HG03097 (cell line): ENCODE results near the gene ROGDI.

ENCODE experiments used
- ATAC-seq: cut with Tn5 transposase; IDR thresholded peaks from one replicate; pipeline ENCODE4 v1.9.1; 2021; ENCODE audit not compliant: unreplicated experiment, low FRiP score

Gene ROGDI

DNA sequence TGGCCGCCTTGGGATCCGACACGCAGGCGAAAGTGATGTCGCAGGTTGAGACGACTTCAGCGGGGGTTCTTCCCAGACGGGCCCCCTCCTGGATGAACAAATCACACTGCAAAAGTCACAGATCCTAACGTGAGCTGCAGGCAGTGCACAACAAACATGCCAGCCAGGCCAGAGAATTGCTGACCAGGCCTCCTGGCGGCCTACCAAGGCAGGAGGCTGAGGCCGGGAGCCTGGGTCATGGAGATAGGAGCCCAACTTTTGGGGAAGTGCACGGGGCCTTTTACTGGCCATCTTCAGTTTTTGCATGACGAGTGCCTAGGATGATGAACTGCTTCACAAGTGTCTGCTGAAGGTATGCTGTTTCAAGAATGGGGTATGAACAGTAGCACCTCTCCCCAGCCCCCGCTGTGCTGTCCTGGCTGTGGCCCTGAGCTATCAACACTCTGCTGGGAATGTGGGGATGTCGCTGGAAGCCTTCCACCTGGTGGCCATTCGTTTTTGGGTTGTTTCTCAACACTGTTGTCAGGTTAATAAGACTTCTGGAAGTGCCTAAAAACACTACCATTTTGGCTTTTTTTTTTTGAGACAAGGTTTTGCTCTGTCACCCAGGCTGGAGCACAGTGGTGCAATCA is 12.2 kb upstream of the ROGDI start:
- ATAC-seq = no peak

DNA sequence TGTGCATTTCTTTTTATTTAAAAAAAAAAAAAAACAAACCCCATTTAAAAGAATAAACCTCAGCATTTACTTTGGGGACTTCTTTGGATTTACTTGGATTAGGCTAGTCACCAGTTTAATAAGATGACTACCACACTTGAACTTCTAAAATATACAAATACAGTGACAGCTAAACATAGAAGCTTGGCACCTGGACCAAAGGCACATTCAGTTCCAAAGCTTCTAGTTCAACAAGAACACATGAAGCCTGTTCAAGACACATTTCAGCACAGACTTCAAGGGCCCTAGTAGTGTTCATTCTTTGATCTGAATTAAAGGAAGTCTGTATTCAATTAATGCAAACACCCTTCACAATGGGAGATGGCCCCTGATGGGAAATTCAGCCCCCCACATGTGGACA is 11.6 kb upstream of the ROGDI start:
- no peak for ATAC-seq

DNA sequence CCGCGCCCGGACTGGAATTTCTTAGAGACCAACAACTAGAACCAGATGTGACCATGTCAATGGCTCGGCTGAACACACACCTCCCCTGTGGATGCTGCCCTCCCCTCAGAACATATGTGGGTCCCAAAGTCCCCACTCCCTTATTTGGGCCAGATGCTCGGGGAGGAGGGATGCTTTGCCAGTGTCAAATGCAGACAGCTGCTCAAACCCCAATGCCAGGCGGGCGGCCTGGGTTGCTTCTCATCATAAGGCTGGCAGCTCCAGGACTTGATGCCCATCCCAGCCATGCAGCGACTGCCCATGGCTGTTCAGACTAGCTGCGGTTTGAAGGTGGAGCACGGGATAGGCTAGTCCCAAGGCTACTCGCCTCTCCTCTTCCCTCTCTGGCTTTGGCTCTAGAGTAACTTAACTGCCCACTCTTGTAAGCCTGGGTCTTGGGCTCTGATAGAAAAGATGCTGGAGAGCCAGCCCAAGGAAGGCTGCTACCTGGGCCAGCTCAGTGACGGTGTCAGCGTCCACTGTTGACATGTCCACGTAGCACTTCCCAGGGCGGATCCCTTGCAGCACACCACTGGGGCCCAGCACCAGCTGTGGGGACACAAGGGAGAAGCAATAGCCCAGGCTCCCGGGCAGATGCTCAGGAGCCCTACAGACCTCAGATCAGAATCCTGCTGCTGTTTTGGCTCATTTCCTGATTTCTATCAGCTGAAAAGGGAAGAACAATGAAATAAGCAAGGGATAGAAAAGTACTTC is 11.0 kb upstream of the ROGDI start:
- ATAC-seq = no peak

DNA sequence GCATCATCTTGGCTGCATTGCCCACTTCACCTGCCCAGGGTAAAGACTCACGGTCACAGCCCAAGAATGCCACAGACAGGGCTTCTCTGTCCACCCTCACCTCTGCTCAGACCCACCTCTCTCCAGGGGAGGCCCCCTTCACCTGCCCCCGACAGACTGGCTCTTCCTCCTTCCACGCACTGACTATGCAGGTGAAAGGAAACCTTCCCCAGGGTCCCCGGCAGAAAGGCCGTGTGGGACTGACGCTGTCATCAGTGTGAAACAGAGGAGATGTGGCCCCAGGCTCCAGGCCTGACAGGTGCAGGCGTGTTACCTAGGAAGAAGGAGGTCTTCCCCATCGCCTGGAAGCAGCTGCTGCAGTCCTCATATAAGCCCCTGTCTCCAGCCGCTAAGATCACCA is 9.3 kb upstream of the ROGDI start:
- ATAC-seq = no peak

DNA sequence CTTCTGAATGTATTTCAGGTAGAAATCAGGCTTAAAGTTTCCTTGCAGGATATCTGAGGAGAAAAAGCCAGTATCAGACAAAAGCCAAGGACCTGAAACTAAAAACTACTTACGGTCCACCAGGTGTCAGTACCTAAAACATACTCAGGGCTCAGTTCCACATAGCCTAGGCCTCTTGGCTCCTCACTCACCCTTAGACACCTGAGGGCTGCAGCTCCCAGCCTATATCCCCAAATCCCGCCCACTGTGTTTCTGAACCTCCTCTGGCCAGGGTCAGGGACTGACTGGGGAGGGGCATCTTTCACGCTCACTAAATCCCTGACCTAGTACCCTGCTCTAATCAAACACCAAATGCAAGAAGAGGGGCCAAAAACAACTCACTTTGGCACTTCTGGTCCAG is 8.8 kb upstream of the ROGDI start:
- no peak for ATAC-seq

DNA sequence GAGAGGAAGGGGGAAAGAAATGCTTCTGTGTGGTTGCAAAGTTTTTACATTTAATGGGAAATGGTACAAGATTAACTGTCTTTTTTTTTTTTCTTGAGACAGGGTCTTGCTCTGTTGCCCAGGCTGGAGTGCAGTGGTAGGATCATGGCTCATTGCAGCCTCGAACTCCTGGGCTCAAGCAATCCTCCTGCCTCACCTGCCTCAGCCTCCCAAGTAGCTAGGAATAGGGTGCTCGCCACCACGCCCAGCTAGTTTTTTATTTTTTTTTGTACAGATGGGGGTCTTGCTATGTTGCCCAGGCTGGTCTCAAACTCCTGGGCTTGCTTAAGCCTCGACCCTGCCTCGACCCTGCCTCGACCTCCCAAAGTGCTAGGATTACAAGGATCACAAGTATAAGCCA is 3.8 kb upstream of the ROGDI start:
- no peak for ATAC-seq

DNA sequence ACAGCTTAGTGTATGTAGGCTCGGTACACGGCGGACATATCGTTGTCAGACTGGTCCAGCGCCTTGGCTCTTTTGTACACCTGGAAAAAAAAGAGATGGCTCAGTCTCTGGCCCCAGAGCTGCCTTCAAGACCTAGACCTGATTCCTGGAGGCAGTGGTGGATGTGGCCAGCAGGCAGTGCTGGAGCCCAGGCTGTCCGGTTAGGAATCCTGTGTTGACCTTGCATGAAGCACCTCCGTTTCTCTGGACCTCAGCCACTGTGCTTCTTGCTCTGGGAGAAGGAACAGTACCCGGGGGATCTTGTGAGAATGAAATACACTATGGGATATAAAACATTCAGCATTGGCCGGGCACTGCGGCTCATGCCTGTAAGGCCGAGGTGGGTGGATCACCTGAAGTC is 2.8 kb upstream of the ROGDI start:
- ATAC-seq = no peak

DNA sequence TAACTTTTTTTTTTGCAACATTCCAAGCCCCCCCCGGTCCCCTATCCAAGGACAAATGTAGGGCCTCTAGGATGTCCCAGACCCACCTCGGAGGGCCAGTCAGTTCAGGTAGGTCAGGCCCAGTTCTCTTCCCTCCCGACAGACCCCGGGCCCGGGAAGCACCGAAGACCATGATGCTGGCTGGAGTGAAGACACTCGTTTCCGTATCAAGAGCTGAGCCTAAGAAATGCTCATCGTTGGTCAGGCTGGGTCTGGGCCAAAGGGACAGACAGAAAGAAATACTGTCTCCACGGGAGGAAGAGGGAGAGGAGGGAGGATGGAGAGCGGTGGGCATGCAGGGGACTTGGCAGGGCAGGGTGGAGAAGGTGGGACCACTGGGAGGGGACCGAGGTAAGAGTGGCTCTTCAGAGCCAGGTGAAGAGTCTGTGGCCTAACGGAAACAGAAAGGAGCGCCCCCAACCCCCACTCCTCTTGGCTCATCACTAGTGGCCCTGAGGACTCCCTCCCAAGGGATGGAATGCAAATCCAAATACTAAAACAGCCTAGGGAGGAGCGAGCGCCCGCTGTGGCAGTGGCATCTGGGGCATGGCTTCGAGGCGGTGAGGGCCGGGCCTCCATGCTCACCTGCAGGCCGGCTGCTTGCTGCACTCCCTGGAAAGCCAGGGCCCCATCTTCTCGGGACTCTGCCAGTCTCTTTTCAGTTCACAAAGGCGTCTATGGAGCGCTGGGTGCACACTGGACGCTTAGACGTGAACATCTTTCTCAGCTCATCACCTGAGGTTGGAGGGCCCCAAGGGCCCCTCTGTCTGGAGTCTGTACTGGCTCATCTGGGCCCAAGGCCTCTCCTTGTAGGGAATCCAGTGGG is 1.7 kb upstream of the ROGDI start:
- ATAC-seq = no peak

DNA sequence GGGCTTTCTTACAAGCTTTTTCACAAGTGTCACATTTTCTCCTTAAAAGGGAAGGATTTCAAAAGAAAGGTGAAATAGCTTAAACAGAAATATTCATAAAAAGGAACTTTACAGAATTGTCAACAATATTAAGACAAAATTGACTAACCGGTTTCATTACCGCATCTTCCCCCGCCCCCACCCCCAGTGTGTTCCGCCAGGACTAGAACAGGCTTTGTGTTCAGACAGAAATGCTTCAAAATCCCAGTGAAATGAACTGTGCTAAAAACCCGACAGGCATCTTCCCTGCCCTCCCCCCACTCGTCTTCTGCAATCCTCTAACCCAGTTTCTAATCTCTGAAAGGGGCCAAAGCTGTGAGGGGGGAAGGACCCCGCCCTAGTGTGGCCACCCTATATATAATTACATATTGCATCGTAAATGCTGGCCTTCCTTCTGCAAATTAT is 990 bp upstream of the ROGDI start:
- no peak for ATAC-seq

DNA sequence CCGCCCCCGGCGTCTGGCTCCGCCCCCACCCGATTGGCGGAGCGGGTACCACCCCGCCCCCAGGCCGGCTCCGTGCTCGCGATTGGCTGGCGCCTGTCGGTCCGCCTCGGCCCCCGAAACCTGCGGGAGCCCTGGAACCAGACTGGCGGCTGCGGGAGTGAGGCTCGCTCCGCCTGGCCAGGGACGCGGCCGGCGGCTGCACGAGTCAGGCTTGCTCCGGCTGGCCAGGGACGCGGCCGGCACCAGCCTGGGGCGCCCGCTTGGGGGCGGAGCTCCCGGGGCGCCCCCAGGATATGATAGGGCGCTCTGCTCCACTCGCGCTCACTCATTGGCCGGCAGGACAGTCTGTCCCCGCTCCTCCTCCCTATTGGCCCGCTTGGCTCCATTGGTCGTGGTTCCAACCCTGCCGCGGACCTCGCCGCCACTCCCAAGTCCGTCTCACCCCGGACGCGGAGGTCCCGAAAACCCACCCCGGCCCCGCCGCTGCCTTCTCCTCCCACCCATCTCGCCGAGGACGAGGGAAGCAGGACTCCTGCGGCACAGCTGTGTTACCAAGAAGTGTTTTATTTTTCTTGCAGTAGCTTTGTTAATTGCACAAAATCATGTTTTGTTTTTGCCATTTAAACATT is 340 bp upstream of the ROGDI start:
- ATAC-seq = peak; percentile 80

DNA sequence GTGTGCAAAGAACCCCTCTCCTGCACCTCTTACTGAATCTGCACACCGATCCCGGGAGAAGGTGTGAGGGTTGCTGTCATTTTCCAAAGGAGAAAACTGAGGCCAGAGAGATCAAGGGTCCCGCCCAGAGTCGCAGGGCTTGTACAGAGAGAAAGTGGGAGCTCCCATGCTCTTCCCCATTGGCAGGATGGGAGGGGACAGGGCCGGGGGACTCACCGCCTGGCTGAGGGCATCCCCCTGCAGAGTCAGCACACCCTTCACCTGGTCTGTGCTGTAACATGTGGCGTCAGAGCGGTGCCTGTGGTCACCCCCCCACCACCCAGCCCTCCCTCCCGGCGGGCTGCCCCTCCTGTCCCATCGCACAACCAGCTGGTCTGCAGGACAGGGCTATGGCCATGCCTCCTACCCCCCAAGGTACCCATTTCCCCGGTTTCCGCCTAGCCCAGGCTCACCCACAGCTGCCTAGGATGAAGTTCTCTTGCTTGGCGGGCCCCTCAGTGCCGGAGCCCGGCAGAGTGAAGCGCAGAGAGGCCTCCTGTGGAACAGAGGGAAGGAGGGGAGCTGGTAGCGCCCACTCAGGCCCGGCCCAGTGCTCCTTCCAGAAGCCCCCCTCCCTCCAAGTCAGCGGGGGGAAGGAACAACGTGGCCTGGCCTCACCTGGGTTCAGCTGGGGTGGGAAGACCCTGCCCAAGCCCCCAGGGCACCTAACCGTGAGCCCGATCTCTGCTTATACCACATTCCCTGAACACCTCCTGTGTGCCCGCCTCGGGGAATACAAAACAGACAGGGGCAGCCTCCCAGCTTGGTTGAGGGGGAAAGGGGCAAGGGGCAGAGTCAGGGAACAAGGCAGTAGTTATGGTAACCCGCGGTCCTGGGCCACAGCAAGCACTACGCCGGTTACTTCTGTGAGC is 1.1 kb downstream of the ROGDI start:
- no peak for ATAC-seq

DNA sequence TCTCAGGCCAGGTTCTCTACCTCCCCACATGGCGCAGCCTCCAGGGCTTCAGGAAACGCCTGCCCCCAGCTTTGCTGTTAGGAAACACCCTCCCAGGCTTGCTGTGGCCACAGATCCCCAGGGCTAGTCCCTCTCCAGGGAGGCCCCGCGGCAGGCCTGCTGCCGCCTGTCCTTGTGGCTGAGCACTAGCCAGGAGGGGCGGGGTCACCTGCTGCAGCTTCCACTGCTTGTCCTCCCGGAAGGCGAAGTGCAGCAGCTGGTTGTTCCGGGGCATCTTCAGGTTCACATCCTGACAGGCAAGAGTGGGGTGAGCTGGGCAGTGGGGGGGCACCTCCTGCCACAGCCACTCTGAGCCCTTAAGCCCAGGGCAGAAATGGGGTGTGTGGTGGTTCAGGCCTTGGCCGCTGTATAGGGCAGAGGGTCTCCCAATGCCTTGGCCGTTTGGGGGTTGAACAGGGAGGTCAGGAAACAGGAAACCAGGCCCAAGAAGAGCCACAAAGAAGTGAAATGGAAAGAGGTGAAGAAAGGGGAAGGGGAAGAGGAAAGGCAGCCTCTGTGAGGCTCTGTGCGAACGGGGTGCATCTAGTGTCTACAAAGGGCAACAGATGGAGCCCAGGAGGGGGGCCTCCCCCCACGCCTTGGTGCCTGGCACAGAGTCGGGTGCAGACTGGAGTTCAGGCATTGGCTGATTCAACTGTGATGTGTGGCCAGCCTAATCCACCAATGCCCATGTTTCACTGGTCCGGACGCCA is 2.0 kb downstream of the ROGDI start:
- ATAC-seq = no peak

DNA sequence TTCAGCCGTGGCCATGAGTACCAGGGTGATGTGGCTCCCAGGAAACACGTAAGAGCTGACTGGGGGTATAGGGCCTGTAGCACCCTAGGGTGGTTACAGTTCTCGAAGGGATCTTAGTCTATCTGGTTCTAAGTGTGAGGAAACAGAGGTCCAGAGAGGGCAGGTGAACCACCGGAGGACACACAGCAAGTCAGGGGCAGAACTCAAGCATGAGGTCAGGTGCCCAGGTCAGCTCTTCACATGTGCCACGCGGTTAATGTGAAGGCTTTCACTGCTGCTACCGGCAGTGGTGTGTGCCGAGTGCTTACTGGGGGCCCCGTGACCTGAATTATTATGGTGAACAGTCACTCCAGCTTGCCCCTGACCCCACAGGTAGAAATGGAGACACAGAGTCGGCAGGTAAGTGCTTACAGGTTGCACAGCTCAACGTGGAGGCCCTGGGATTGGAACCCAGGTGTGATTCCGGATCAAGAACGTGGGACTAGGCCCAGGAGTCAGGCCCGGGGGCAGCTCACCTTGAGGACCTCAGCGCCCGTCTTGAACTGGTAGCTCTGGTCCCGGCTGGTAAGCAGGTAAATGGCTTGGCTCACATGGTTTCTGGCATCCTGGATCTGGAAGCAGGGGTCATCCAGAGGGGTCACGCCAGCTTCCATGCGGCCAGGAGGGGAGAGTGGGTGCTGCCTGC is 3.1 kb downstream of the ROGDI start:
- no peak for ATAC-seq

DNA sequence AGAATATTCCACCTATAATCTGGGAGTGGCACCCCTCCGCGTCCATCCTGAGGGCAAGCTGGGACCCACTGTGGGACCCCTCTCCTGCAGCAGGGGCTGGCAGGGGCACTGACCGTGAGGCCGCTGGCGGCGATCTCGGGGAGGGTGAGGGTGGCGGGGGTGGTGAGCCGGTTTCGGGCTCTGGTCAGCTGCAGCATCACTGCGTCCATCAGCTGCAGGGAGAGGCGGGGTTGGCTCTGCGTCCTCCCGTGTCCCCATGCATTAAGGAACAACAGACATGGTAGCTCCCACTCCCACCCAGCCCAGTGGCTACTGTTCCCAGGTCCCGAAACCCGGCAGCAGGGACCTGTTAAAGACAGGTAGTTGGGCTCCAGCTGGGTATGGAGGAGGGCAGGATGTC is 4.0 kb downstream of the ROGDI start:
- ATAC-seq = no peak

DNA sequence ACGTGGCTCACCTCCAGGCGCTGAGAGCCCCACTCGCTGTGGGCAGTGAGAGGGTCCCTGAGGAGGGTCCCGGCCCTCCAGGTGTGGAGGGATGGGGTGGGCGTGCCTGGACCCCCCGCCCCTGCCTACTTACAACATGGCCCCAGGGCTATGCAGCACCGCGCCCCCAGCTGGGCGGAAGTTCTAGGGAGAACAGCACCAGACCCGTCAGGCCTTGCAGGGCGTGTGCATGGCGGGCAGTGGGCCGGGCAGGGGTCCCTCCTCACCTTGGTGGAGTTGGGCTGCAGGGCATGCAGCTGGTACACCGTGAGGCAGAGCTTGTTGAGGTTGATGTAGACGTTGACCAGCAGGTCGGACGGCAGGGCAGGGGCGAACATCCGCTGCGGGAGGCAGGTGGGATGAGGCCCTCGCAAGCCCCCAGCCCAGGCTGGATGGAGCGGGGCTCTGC is 4.6 kb downstream of the ROGDI start:
- ATAC-seq = no peak

DNA sequence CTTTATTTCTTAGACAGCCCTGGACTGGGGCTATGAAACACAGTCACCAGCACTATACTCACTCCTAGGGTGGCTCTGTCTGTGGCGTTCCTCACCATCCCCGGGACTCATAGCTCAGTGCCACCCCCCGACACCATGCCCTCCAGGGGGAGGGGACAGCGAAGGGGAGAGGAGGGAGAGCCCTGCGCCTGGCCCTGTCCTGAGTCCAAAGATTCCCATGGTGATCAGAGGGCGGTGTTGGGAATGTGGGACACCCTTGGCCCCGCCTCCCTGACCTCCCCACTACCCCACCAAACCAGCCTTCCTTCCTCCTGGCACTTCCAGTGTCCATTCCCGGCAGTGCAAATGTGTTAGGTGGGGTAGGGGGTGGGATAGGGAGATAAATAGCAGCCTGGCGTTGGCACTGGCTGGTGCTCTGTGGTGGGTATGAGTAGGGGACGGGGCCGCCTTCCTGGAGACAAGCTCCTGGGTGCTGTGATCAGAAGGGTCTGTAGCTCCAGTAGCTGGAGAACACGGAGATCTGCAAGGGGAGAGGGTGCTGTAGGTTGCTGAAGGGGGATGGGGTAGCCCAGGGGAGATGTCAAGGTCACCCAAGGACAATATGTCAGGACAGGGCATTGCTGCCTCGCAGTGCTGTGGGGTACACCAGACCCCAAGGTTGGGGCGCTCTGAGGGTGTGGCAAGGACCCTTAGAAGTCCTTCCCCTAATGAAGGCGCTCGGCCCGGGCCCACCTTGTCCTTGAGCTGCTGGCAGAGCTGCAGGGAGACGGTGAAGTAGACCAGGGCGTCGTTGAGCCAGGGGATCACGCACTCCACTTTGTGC is 5.2 kb downstream of the ROGDI start:
- no peak for ATAC-seq

DNA sequence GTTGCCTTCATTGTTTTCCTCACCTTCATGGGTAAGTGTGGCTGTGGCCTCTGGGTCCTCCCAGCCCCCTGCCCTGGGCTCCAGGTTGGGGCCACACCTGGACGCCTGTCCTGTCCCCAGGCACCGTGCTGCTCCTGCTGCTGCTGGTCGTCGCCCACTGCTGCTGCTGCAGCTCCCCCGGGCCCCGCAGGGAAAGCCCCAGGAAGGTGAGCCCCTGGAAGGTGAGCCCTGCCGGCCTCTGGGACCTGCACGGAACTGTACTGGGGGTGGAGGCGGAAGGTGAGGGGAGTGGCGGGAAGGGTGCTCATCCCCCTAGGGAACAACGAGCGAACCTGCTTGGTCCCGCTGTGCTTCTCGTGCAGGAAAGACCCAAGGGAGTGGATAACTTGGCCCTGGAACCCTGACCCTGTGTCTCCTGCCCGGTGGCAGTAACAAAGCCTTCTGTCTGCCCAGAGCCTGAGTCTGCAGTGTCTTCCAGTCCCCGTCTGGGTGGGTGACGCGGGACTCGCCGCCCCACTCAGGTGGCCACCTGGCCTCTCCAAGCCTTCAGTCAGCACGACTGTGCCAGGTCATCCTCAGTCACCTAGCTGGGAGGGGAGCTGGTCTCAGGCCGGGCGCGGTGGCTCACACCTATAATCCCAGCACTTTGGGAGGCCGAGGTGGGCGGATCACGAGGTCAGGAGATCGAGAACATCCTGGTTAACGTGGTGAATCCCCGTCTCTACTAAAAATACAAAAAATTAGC is 6.4 kb downstream of the ROGDI start:
- ATAC-seq = no peak
